ENCODE measurements around the gene WNT7B.

The WNT7B gene

DNA sequence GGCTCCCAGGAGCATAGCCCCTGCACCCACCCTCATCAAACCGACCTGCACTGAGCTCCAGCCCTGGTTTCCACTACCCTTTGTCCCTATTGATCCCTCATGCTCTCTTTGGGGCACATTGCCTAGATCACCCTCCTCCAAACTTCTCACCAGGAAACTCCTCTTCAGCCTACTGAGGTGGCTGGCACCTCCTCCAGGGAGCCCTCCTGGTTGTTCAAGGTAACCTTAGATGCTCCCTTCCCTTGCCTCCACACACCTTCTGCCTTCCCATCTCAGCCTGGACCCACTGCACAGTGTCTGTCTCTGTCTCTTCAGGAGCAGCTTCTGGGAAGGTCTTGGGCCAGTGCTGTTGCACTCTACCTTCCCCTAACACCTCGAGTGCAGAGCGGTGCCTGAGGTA lies 15.8 kb upstream of the WNT7B start:
- TF ChIP-seq CTCF (IDR thresholded peaks at IDR 0.05; ENCODE audit: poor library complexity, severe bottlenecking) = no peak
- no peak for DNase-seq (ENCODE audit: low spot score)
- peaks cover 12% of the 10 kb centered on the region for H3K4me1 ChIP-seq (ENCODE audit: insufficient read depth, poor library complexity, severe bottlenecking)
- H3K27me3 ChIP-seq (ENCODE audit: insufficient read depth, poor library complexity, severe bottlenecking) = no peaks in the 10 kb centered on the region
- no peaks in the 10 kb centered on the region for H3K9me3 ChIP-seq (ENCODE audit: severe bottlenecking)
- no peak overlapping the region for H3K27ac ChIP-seq (ENCODE audit: poor library complexity, severe bottlenecking)
- no peak for ATAC-seq (ENCODE audit: low read depth)
- no peaks in the 10 kb centered on the region for H3K36me3 ChIP-seq (ENCODE audit: low read depth)
- H3K4me3 ChIP-seq (ENCODE audit: severe bottlenecking) = no peak overlapping the region

DNA sequence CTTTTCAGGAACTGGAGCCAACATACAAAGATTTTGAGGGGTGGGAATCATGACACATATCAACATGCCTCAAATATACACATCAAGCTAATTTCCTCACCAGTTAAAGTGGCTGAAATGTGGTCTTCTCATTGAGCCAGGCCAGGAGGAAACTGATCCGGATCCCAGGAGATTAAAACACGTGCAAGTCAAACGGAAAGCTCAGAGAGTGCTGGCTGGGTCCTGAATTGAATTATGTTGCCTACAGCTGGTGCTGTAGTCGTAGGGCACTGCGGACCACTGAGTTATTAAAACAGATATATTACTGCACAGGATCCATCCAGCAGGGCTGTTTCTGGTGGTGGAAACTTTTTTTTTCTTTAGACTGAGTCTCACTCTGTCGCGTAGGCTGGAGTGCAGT lies 14.1 kb upstream of the WNT7B start:
- ATAC-seq (ENCODE audit: low read depth) (no peak), DNase-seq (ENCODE audit: low spot score) (no peak)
- Histone ChIP-seq H3K27me3 (ENCODE audit: insufficient read depth, poor library complexity, severe bottlenecking) (no peaks in the 10 kb centered on the region), H3K36me3 (ENCODE audit: low read depth) (no peaks in the 10 kb centered on the region), H3K4me1 (ENCODE audit: insufficient read depth, poor library complexity, severe bottlenecking) (no peaks in the 10 kb centered on the region), H3K4me3 (ENCODE audit: severe bottlenecking) (no peak overlapping the region), H3K9me3 (ENCODE audit: severe bottlenecking) (no peaks in the 10 kb centered on the region), H3K27ac (ENCODE audit: poor library complexity, severe bottlenecking) (no peak overlapping the region)
- no peak for TF ChIP-seq CTCF (IDR thresholded peaks at IDR 0.05; ENCODE audit: poor library complexity, severe bottlenecking)

- Histone ChIP-seq H3K27me3 (ENCODE audit: insufficient read depth, poor library complexity, severe bottlenecking) (no peaks in the 10 kb centered on the region), H3K4me3 (ENCODE audit: severe bottlenecking) (no peak overlapping the region), H3K9me3 (ENCODE audit: severe bottlenecking) (no peaks in the 10 kb centered on the region), H3K4me1 (ENCODE audit: insufficient read depth, poor library complexity, severe bottlenecking) (no peaks in the 10 kb centered on the region), H3K36me3 (ENCODE audit: low read depth) (no peaks in the 10 kb centered on the region), H3K27ac (ENCODE audit: poor library complexity, severe bottlenecking) (no peak overlapping the region)
- ATAC-seq (ENCODE audit: low read depth) (no peak), DNase-seq (ENCODE audit: low spot score) (no peak)
- no peak for TF ChIP-seq CTCF (IDR thresholded peaks at IDR 0.05; ENCODE audit: poor library complexity, severe bottlenecking)
Observed at GRCh38 chr22:45987136-45987861, 10.3 kb upstream of the WNT7B start.

GRCh38 chr22:45984316-45984916 lies 7.5 kb upstream of the WNT7B start:
- Histone ChIP-seq H3K4me3 (ENCODE audit: severe bottlenecking) (no peak overlapping the region), H3K9me3 (ENCODE audit: severe bottlenecking) (no peaks in the 10 kb centered on the region), H3K36me3 (ENCODE audit: low read depth) (no peaks in the 10 kb centered on the region), H3K27me3 (ENCODE audit: insufficient read depth, poor library complexity, severe bottlenecking) (no peaks in the 10 kb centered on the region), H3K4me1 (ENCODE audit: insufficient read depth, poor library complexity, severe bottlenecking) (no peaks in the 10 kb centered on the region), H3K27ac (ENCODE audit: poor library complexity, severe bottlenecking) (no peak overlapping the region)
- DNase-seq (ENCODE audit: low spot score) (no peak), ATAC-seq (ENCODE audit: low read depth) (no peak)
- TF ChIP-seq CTCF (IDR thresholded peaks at IDR 0.05; ENCODE audit: poor library complexity, severe bottlenecking) = no peak

DNA sequence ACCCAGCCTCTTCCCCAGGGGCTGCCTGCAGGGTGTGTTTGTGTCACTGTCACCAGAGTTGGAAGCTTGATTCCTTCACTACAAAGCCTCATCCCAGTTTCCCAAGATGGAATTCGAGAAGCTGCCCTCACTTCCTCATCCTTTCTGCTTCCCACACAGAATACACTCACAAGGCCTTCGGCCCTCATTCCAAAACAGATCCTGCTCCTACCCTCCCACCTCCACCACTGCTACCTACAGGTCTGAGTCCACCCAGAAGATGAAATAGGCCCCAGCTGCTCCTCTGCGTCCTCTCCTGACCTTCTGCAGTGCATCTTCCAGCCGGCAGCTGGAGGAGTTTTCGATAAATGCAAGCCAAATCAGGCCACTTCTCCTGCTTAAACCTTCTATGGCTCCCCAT lies 6.8 kb upstream of the WNT7B start:
- Histone ChIP-seq H3K4me1 (ENCODE audit: insufficient read depth, poor library complexity, severe bottlenecking) (no peaks in the 10 kb centered on the region), H3K4me3 (ENCODE audit: severe bottlenecking) (no peak overlapping the region), H3K9me3 (ENCODE audit: severe bottlenecking) (no peaks in the 10 kb centered on the region), H3K36me3 (ENCODE audit: low read depth) (no peaks in the 10 kb centered on the region), H3K27ac (ENCODE audit: poor library complexity, severe bottlenecking) (no peak overlapping the region), H3K27me3 (ENCODE audit: insufficient read depth, poor library complexity, severe bottlenecking) (no peaks in the 10 kb centered on the region)
- no peak for TF ChIP-seq CTCF (IDR thresholded peaks at IDR 0.05; ENCODE audit: poor library complexity, severe bottlenecking)
- DNase-seq (ENCODE audit: low spot score) (no peak), ATAC-seq (ENCODE audit: low read depth) (no peak)
